HepG2 (cell line): ENCODE results near the gene COX7A1. TPM values are rescaled to one million over a fixed set of nuclear protein-coding genes. Genes with fewer than 3 reads are reported as not detected.
A peak's percentile ranks its signal among the peaks of the same experiment; 100 is the strongest.

ENCODE experiments used
- MAFK ChIP-seq, 2 experiments: IDR thresholded peaks in 1 of 2; conservative IDR thresholded peaks in 1 of 2; 2 replicates each; pipeline ENCODE4 v1.6.1; 2011; ENCODE audit warnings: improper control_type of control experiment in 2 of 2, low read length in 2 of 2
- MAX ChIP-seq: IDR thresholded peaks from 2 replicates; pipeline ENCODE4 v1.6.1; 2012; ENCODE audit warnings: inconsistent platforms
- THYN1 ChIP-seq: sonication (generic); formaldehyde crosslinking; IDR thresholded peaks from 2 replicates; pipeline ENCODE4 v1.8.1; 2023; ENCODE audit warnings: low read depth, mild to moderate bottlenecking, moderate library complexity, missing genetic modification reagents, borderline replicate concordance
- USF2 ChIP-seq, 2 experiments: sonication (generic) in 1 of 2; formaldehyde crosslinking in 1 of 2; IDR thresholded peaks; 2 replicates each; pipeline versions ENCODE4 v1.5.1 to v1.6.1; 2011 to 2020; ENCODE audit warnings: borderline replicate concordance in 1 of 2, low read depth in 1 of 2, low read length in 1 of 2, mild to moderate bottlenecking in 1 of 2, missing genetic modification reagents in 1 of 2, moderate library complexity in 1 of 2
- ZHX2 ChIP-seq, 2 experiments: sonication (generic) in 1 of 2; formaldehyde crosslinking in 1 of 2; IDR thresholded peaks; 2 replicates each; pipeline versions ENCODE4 v1.6.1 to v1.9.0; 2014 to 2022; ENCODE audit warnings: antibody characterized with exemption in 1 of 2, borderline replicate concordance in 1 of 2, inconsistent platforms in 1 of 2, low read depth in 1 of 2, missing genetic modification reagents in 1 of 2
- ZNF512B ChIP-seq: sonication (generic); formaldehyde crosslinking; IDR thresholded peaks from 2 replicates; pipeline ENCODE4 v1.5.1; 2020; ENCODE audit warnings: missing genetic modification reagents, mild to moderate bottlenecking, borderline replicate concordance
- ZSCAN5A ChIP-seq: sonication (generic); formaldehyde crosslinking; IDR thresholded peaks from 2 replicates; pipeline ENCODE4 v1.8.0; 2022; ENCODE audit warnings: mild to moderate bottlenecking, missing genetic modification reagents, borderline replicate concordance
- polyA plus RNA-seq, 8 experiments: library from polyadenylated mRNA; depleted of rRNA in 3 of 8; stranded (reverse) in 7 of 8; unstranded in 1 of 8; fragments of >200 nt; fragmentation: Illumina TruSeq in 4 of 8; extraction: Trizol in 4 of 8; gene quantifications; 2 replicates each; pipeline versions ENCODE4 v1.2.1 to v1.2.3, GENCODE V29; 2011 to 2016; ENCODE audit warnings: low read depth in 4 of 8, missing spikeins in 1 of 8, mixed read lengths in 1 of 8; ENCODE audit not compliant: insufficient read depth in 1 of 8
- total RNA-seq, 5 experiments: library from RNA; depleted of rRNA; stranded (reverse); fragments of >200 nt; fragmentation: Illumina TruSeq; extraction: Trizol; gene quantifications; 2 replicates each; pipeline ENCODE4 v1.2.3, GENCODE V29; 2016; ENCODE audit warnings: low read depth in 1 of 5

COX7A1 gene
- total and polyA plus RNA-seq, 2 of the 13 experiments (the other 11 are each of a cell fraction or from before 2014, with no cell fraction given), result not detected

- TF ChIP-seq USF2 (IDR thresholded peaks at IDR 0.05; ENCODE audit: low read depth, low read length) (no peak), USF2 (CRISPR knock-in tag; IDR thresholded peaks at IDR 0.05; ENCODE audit: borderline replicate concordance) (no peak), MAFK (conservative IDR thresholded peaks at IDR 0.05 in 1 of 2, IDR thresholded peaks at IDR 0.05 in 1 of 2; ENCODE audit: low read length in 2 of 2) (no peak), THYN1 (no peak), MAX (peak; percentile 58; the same call in 1 of the 2 replicates), ZNF512B (CRISPR knock-in tag) (no peak), ZSCAN5A (peak; percentile 93), ZHX2 (IDR thresholded peaks at IDR 0.05; ENCODE audit: low read depth) (peak; percentile 55; the same call in 1 of the 2 replicates), ZHX2 (CRISPR knock-in tag; IDR thresholded peaks at IDR 0.05; ENCODE audit: borderline replicate concordance) (no peak)
Observed at GRCh38 chr19:36139473-36140303, 12.6 kb downstream of the COX7A1 start, which contains the start of gene CAPNS1 (continued).
